Astrocyte (in vitro differentiated cells and primary cell): ENCODE data around the gene SCCPDH.

Experiments
- EZH2 ChIP-seq: IDR thresholded peaks from 2 replicates; pipeline ENCODE4 v1.6.1; 2012; ENCODE audit warnings: mild to moderate bottlenecking, low read length, inconsistent platforms; ENCODE audit not compliant: insufficient read depth
- TF ChIP-seq, protein P1 (sequence below): IDR thresholded peaks from 2 replicates; pipeline ENCODE4 v1.5.1; 2011; ENCODE audit warnings: low read depth, mild to moderate bottlenecking, inconsistent platforms, low read length, moderate library complexity; ENCODE audit not compliant: insufficient read depth

DNA sequence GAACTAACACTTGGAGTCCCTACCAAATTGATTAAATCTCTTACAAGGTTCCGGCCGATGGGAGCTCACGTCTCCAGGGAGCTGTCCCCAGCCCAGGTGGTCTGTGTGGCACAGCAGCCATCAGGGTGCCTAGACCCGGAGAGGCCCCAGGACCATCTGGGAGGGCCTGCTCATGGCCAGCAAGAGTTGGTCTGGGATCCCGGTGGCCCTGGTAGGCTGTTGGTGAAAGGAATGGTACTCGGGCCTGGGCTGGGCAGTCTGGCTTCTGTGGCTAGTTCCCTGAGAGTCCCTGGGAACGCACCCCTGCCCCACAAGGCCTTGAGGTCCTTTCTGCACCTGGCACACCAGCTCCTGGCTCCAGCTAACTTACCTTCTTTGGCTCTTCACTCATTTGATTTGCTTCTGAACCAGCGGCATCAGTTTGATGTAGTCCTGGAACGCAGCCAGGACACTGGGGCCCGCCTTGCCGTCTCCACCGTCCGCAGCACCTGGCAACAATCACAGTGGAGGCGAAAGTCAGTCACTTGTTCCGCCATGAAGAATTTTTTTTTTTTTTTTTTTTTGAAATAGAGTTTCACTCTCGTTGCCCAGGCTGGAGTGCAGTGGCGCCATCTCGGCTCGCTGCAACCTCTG is 62.5 kb downstream of the SCCPDH start:
- TF ChIP-seq, protein P1, sequence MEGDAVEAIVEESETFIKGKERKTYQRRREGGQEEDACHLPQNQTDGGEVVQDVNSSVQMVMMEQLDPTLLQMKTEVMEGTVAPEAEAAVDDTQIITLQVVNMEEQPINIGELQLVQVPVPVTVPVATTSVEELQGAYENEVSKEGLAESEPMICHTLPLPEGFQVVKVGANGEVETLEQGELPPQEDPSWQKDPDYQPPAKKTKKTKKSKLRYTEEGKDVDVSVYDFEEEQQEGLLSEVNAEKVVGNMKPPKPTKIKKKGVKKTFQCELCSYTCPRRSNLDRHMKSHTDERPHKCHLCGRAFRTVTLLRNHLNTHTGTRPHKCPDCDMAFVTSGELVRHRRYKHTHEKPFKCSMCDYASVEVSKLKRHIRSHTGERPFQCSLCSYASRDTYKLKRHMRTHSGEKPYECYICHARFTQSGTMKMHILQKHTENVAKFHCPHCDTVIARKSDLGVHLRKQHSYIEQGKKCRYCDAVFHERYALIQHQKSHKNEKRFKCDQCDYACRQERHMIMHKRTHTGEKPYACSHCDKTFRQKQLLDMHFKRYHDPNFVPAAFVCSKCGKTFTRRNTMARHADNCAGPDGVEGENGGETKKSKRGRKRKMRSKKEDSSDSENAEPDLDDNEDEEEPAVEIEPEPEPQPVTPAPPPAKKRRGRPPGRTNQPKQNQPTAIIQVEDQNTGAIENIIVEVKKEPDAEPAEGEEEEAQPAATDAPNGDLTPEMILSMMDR, result no peak
- TF ChIP-seq EZH2, result no peak
